GM12865 (cell line): ENCODE data around the gene DLL1.
A peak's percentile ranks its signal among the peaks of the same experiment; 100 is the strongest.

Source experiments
- DNase-seq: peaks from one replicate; pipeline ENCODE4 v3.0.0; 2010; ENCODE audit warnings: low read depth
- H3K4me3 ChIP-seq: 2 replicates; pipeline ENCODE4 v1.5.1; 2011; ENCODE audit warnings: mild to moderate bottlenecking, low read depth, low read length, control low read depth
- CTCF ChIP-seq: IDR thresholded peaks from 2 replicates; pipeline ENCODE4 v1.5.1; 2011; ENCODE audit warnings: low read length, control low read depth, low read depth, inconsistent platforms; ENCODE audit not compliant: insufficient read depth; ENCODE audit errors: missing control alignments

DLL1 gene

GRCh38 chr6:170281331-170282292 is 9.3 kb downstream of the DLL1 start:
- DNase-seq: no peak
- no peak for TF ChIP-seq CTCF
- no peak overlapping the region for H3K4me3 ChIP-seq

GRCh38 chr6:170280689-170281045 is 10.2 kb downstream of the DLL1 start:
- H3K4me3 ChIP-seq: no peak overlapping the region
- no peak for DNase-seq
- no peak for TF ChIP-seq CTCF

GRCh38 chr6:170279977-170280688 is 10.7 kb downstream of the DLL1 start:
- H3K4me3 ChIP-seq: no peak overlapping the region
- peak; percentile 13 for DNase-seq
- TF ChIP-seq CTCF: no peak

- no peak for DNase-seq
- no peak for TF ChIP-seq CTCF
- no peak overlapping the region for H3K4me3 ChIP-seq
These were observed 11.5 kb downstream of the DLL1 start for GRCh38 chr6:170279426-170279825.

- no peak for DNase-seq
- no peak overlapping the region for H3K4me3 ChIP-seq
- no peak for TF ChIP-seq CTCF
These were observed 12.2 kb downstream of the DLL1 start for GRCh38 chr6:170278743-170279094.

GRCh38 chr6:170277893-170278742 is 12.8 kb downstream of the DLL1 start:
- DNase-seq: no peak
- no peak overlapping the region for H3K4me3 ChIP-seq
- no peak for TF ChIP-seq CTCF
